Tibial artery (tissue), 4 donors: ENCODE data around the gene RPL26.

Source experiments
- DNase-seq, 2 donors: peaks; one replicate each; pipeline ENCODE4 v3.0.0-alpha.2; 2019
- H3K27ac ChIP-seq, 2 donors: fragments of 200-600 bp; sonication (generic) in 1 of 2; 1 replicate in 1 of 2; 2 replicates in 1 of 2; pipeline ENCODE4 v1.5.1; 2018 to 2019; ENCODE audit warnings: mild to moderate bottlenecking in 1 of 2
- H3K27me3 ChIP-seq, 2 donors: fragments of 200-600 bp; sonication (generic) in 1 of 2; one replicate each; pipeline versions ENCODE4 v1.5.1 to v1.6.0; 2016 to 2019
- H3K36me3 ChIP-seq, 3 donors: fragments of 200-600 bp; sonication (generic) in 2 of 3; one replicate each; pipeline ENCODE4 v1.5.1; 2016 to 2019; ENCODE audit warnings: mild to moderate bottlenecking in 2 of 3
- H3K4me1 ChIP-seq, 4 donors: fragments of 200-600 bp; sonication (generic) in 2 of 4; 1 replicate in 3 of 4; 2 replicates in 1 of 4; pipeline ENCODE4 v1.5.1; 2016 to 2019
- H3K4me3 ChIP-seq, 2 donors: fragments of 200-600 bp; sonication (generic) in 1 of 2; 1 replicate in 1 of 2; 2 replicates in 1 of 2; pipeline ENCODE4 v1.5.1; 2018 to 2019; ENCODE audit warnings: mild to moderate bottlenecking in 2 of 2
- H3K9me3 ChIP-seq, 3 donors: fragments of 200-600 bp; sonication (generic) in 1 of 3; one replicate each; pipeline ENCODE4 v1.5.1; 2016 to 2019
- CTCF ChIP-seq, 2 experiments: fragments of 200-600 bp in 1 of 2; fragments of 450-650 bp in 1 of 2; IDR thresholded peaks; one replicate each; pipeline ENCODE4 v1.5.1; 2017 to 2019; ENCODE audit warnings: antibody characterized with exemption in 2 of 2, mild to moderate bottlenecking in 1 of 2, moderate library complexity in 1 of 2
- intact Hi-C: fragments of 100-400 bp; cut with DNase I; formaldehyde crosslinking; loops from one replicate; pipeline ENCODE4 v1.15.0; 2023; ENCODE audit warnings: low total_unique reads

The RPL26 gene

DNA sequence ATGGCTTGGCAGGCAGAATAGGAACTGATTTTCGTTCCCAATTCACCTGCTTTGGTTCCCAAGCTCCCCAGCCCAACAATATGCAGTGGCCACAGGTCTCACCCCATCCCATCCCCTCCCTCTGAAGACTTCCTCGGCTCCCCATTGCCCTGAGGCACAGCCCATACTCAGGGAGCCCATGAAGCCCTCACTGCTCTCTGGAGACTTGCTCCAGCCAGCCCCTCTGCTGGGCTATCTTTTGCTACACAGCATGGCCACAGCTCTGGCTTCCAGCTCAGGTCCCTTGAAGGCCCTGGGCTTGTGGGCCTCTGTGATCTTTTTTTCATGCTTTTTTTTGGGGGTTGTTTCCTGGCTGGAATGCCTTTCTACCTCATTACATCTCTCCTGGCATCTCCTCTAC is 23.2 kb upstream of the RPL26 start:
- no peak for TF ChIP-seq CTCF (IDR thresholded peaks at IDR 0.05)
- no peak overlapping the region for H3K27ac ChIP-seq
- H3K36me3 ChIP-seq, result no peaks in the 10 kb centered on the region
- intact Hi-C loops, result no loop called here
- H3K27me3 ChIP-seq, result peaks cover 0 to 13% of the 10 kb centered on the region in 2 donors
- no peaks in the 10 kb centered on the region for H3K9me3 ChIP-seq
- peaks cover 0 to 5% (median 1%) of the 10 kb centered on the region in 4 donors for H3K4me1 ChIP-seq
- H3K4me3 ChIP-seq, result no peak overlapping the region
- DNase-seq, result peak in 1 of 2 donors; percentile 32

GRCh38 chr17:8405499-8406016 is 22.6 kb upstream of the RPL26 start:
- H3K4me3 ChIP-seq, result no peak overlapping the region

GRCh38 chr17:8402921-8403536 is 20.0 kb upstream of the RPL26 start:
- intact Hi-C loops, result no loop called here
- Histone ChIP-seq H3K9me3 (no peaks in the 10 kb centered on the region), H3K4me3 (no peak overlapping the region), H3K27me3 (peaks cover 0 to 24% of the 10 kb centered on the region in 2 donors), H3K4me1 (no peaks in the 10 kb centered on the region), H3K36me3 (no peaks in the 10 kb centered on the region), H3K27ac (no peak overlapping the region)
- TF ChIP-seq CTCF (IDR thresholded peaks at IDR 0.05), result no peak
- no peak for DNase-seq

More at GRCh38 chr17:8405499-8406016, 22.6 kb upstream of the RPL26 start:
- H3K36me3 ChIP-seq, result no peaks in the 10 kb centered on the region
- H3K4me1 ChIP-seq, result peaks cover 0 to 5% (median 1%) of the 10 kb centered on the region in 4 donors
- intact Hi-C loops, result no loop called here
- DNase-seq, result peak in 1 of 2 donors; percentile 49
- H3K27me3 ChIP-seq, result peaks cover 0 to 13% of the 10 kb centered on the region in 2 donors
- TF ChIP-seq CTCF (IDR thresholded peaks at IDR 0.05), result no peak
- H3K27ac ChIP-seq, result no peak overlapping the region
- no peaks in the 10 kb centered on the region for H3K9me3 ChIP-seq

DNA sequence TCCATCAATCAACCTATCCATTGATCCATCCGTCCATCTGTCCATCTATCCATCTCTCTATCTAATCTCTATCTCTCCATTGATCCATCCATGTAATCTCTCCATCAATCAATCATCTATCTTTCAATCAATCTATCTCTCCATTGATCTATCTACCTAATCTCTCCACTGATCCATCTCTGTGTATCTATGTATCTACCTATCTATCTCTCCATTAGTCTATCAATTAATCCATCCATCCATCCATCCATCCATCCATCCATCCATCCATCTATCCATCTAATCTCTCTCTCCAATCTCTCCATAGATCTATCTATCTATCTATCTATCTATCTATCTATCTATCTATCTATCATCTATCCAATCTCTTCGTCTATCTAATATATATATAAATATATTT is 18.1 kb upstream of the RPL26 start:
- H3K27me3 ChIP-seq, result peaks cover 0 to 43% of the 10 kb centered on the region in 2 donors
- no peaks in the 10 kb centered on the region for H3K36me3 ChIP-seq
- no peak for TF ChIP-seq CTCF (IDR thresholded peaks at IDR 0.05)
- H3K27ac ChIP-seq, result no peak overlapping the region
- intact Hi-C loops, result no loop called here
- no peaks in the 10 kb centered on the region for H3K9me3 ChIP-seq
- H3K4me3 ChIP-seq, result no peak overlapping the region
- no peak for DNase-seq
- H3K4me1 ChIP-seq, result no peaks in the 10 kb centered on the region

- Histone ChIP-seq H3K27me3 (peaks cover 0 to 46% of the 10 kb centered on the region in 2 donors), H3K9me3 (no peaks in the 10 kb centered on the region), H3K4me3 (no peak overlapping the region), H3K4me1 (no peaks in the 10 kb centered on the region), H3K36me3 (no peaks in the 10 kb centered on the region), H3K27ac (no peak overlapping the region)
- no peak for DNase-seq
- intact Hi-C loops, result no loop called here
- TF ChIP-seq CTCF (IDR thresholded peaks at IDR 0.05), result no peak
Observed at GRCh38 chr17:8398980-8399379, 16.0 kb upstream of the RPL26 start.
